ENCODE measurements around the gene P4HA1. TPM values are rescaled to one million over a fixed set of nuclear protein-coding genes. Genes with fewer than 3 reads are reported as not detected.

P4HA1 gene
- total RNA-seq: 22.6 and 116 TPM in 2 replicates

GRCh38 chr10:73096449-73097304 lies at the start of gene P4HA1:
Gene P4HA1, minus strand, starts transcription at chr10:73096866. Its CDS starts 21,983 bp downstream, at chr10:73074883.
- H3K4me3 ChIP-seq (ENCODE audit: low read depth, low read length): peak within 1 kb of the TSS; percentile 80
- TF ChIP-seq, protein P1, sequence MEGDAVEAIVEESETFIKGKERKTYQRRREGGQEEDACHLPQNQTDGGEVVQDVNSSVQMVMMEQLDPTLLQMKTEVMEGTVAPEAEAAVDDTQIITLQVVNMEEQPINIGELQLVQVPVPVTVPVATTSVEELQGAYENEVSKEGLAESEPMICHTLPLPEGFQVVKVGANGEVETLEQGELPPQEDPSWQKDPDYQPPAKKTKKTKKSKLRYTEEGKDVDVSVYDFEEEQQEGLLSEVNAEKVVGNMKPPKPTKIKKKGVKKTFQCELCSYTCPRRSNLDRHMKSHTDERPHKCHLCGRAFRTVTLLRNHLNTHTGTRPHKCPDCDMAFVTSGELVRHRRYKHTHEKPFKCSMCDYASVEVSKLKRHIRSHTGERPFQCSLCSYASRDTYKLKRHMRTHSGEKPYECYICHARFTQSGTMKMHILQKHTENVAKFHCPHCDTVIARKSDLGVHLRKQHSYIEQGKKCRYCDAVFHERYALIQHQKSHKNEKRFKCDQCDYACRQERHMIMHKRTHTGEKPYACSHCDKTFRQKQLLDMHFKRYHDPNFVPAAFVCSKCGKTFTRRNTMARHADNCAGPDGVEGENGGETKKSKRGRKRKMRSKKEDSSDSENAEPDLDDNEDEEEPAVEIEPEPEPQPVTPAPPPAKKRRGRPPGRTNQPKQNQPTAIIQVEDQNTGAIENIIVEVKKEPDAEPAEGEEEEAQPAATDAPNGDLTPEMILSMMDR (conservative IDR thresholded peaks at IDR 0.05; ENCODE audit: low read depth, low read length): peak; percentile 62
- peak; percentile 56 for DNase-seq (ENCODE audit: low read depth)

DNA sequence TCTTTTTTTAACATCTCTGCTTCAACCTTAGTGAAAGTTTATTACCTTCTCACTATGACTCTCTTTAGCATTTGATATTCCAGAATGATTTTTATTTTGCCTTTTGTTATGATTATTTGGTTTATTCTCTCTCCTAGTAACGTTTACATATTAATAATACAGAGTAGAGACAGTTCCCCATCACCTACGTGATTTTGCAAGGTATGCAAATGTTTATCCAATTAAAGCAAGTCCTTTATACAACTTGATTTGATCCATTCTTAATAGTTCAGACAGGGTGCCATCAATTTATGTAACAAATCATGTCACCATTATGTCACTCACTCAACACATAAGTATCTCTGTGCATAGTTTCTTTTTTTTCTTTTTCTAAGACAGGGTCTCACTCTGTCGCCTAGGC lies 44.9 kb upstream of the P4HA1 start:
- TF ChIP-seq, protein P1 (conservative IDR thresholded peaks at IDR 0.05; ENCODE audit: low read depth, low read length): no peak
- H3K4me3 ChIP-seq (ENCODE audit: low read depth, low read length): no peak overlapping the region
- DNase-seq (ENCODE audit: low read depth): no peak

DNA sequence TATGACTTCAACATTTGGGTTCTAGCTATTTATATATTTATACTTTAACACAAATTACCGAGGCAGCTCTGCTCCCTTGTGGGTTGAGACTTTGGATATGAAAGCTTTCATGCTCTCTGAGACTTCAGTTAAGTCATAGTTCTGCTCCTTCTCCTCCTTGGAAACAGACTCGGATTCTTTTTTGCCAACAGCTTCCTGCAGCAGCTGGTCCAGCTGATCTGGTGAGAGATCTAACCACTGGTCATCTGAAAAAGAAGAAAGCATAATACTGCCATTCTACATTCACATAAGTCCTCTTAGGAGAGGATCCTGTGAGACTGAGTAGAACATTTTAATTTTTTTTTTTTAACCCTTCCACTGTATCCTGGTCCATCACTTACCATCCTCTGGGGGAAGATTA lies 42.6 kb upstream of the P4HA1 start:
- no peak for DNase-seq (ENCODE audit: low read depth)
- no peak overlapping the region for H3K4me3 ChIP-seq (ENCODE audit: low read depth, low read length)
- TF ChIP-seq, protein P1 (conservative IDR thresholded peaks at IDR 0.05; ENCODE audit: low read depth, low read length): no peak

- no peak for DNase-seq (ENCODE audit: low read depth)
- TF ChIP-seq, protein P1 (conservative IDR thresholded peaks at IDR 0.05; ENCODE audit: low read depth, low read length): no peak
- H3K4me3 ChIP-seq (ENCODE audit: low read depth, low read length): no peak overlapping the region
Measured at GRCh38 chr10:73136627-73137026, 40.0 kb upstream of the P4HA1 start.

- H3K4me3 ChIP-seq (ENCODE audit: low read depth, low read length): no peak overlapping the region
- TF ChIP-seq, protein P1 (conservative IDR thresholded peaks at IDR 0.05; ENCODE audit: low read depth, low read length): no peak
- DNase-seq (ENCODE audit: low read depth): no peak
Measured at GRCh38 chr10:73134727-73135126, 38.1 kb upstream of the P4HA1 start.

- H3K4me3 ChIP-seq (ENCODE audit: low read depth, low read length): no peak overlapping the region
- TF ChIP-seq, protein P1 (conservative IDR thresholded peaks at IDR 0.05; ENCODE audit: low read depth, low read length): no peak
- no peak for DNase-seq (ENCODE audit: low read depth)
Measured at GRCh38 chr10:73131913-73132686, 35.4 kb upstream of the P4HA1 start.
